A673 (cell line): ENCODE data around the gene PADI6. TPM values are rescaled to one million over a fixed set of nuclear protein-coding genes. Genes with fewer than 3 reads are reported as not detected.

Experiments used
- BruUV-seq: library from RNA; stranded (reverse); fragments of 400-500 nt; replicated peaks from 2 replicates; lab custom pipeline; 2021; lab: Mats Ljungman, UMichigan
- CTCF ChIA-PET: fragments of 300-600 bp; sonication (Branson Sonifier 250); formaldehyde crosslinking; loops from one replicate; lab custom pipeline; 2022; ENCODE audit warnings: antibody characterized with exemption; lab: Charles Lee
- POLR2A ChIA-PET: fragments of 300-600 bp; sonication (Branson Sonifier 250); formaldehyde crosslinking; loops from one replicate; lab custom pipeline; 2022; ENCODE audit warnings: antibody characterized with exemption; ENCODE audit not compliant: low non-redundant PET; lab: Charles Lee
- DNase-seq: peaks from one replicate; pipeline ENCODE4 v3.0.0-alpha.2; 2015; ENCODE audit warnings: low spot score
- H3K27ac ChIP-seq: fragments of 200-600 bp; sonication (generic); 2 replicates; pipeline ENCODE4 v1.5.1; 2016; ENCODE audit warnings: mixed run types, low read depth, mild to moderate bottlenecking, mixed read lengths, antibody characterized with exemption, low read length; ENCODE audit not compliant: poor library complexity, severe bottlenecking
- H3K27me3 ChIP-seq: fragments of 200-600 bp; sonication (generic); replicated peaks from 2 replicates; pipeline ENCODE4 v1.6.1; 2017; ENCODE audit warnings: mixed run types, low read depth, mild to moderate bottlenecking, mixed read lengths, antibody characterized with exemption, low read length; ENCODE audit not compliant: insufficient read depth, poor library complexity
- H3K36me3 ChIP-seq: fragments of 200-600 bp; sonication (generic); 2 replicates; pipeline ENCODE4 v1.6.1; 2016; ENCODE audit warnings: mixed run types, mild to moderate bottlenecking, mixed read lengths, antibody characterized with exemption, low read length; ENCODE audit not compliant: insufficient read depth, poor library complexity, severe bottlenecking
- H3K4me1 ChIP-seq: fragments of 200-600 bp; sonication (generic); 2 replicates; pipeline ENCODE4 v1.6.1; 2017; ENCODE audit warnings: mixed run types, mild to moderate bottlenecking, mixed read lengths, antibody characterized with exemption, low read length; ENCODE audit not compliant: insufficient read depth, poor library complexity, severe bottlenecking
- H3K4me3 ChIP-seq: fragments of 200-600 bp; sonication (generic); 2 replicates; pipeline ENCODE4 v1.5.1; 2016; ENCODE audit warnings: low read depth, mixed run types, mild to moderate bottlenecking, mixed read lengths, low read length; ENCODE audit not compliant: poor library complexity, severe bottlenecking
- H3K9me3 ChIP-seq: fragments of 200-600 bp; sonication (generic); 2 replicates; pipeline ENCODE4 v1.6.1; 2016; ENCODE audit warnings: mixed run types, low read depth, mild to moderate bottlenecking, mixed read lengths, antibody characterized with exemption, low read length; ENCODE audit not compliant: poor library complexity, severe bottlenecking
- EZH2 ChIP-seq: fragments of 200-600 bp; sonication (generic); IDR thresholded peaks from 2 replicates; pipeline ENCODE4 v1.6.1; 2017; ENCODE audit warnings: borderline replicate concordance, low read depth, mild to moderate bottlenecking, mixed read lengths, antibody characterized with exemption, low read length; ENCODE audit not compliant: poor library complexity, severe bottlenecking
- intact Hi-C: fragments of 100-400 bp; cut with micrococcal nuclease; formaldehyde crosslinking; loops from one replicate; pipeline ENCODE4 v1.10.0; 2022; ENCODE audit not compliant: unreplicated experiment
- total RNA-seq: library from RNA; stranded (reverse); gene quantifications from 2 replicates; pipeline ENCODE4 v1.2.3, GENCODE V29; 2021
- TF ChIP-seq, protein P1 (sequence below): fragments of 300-800, 200-600 bp; sonication (generic); conservative IDR thresholded peaks from 2 replicates; pipeline ENCODE4 v1.5.1; 2017; ENCODE audit warnings: low read depth, mild to moderate bottlenecking, antibody characterized with exemption, low read length, moderate library complexity, mixed read lengths

PADI6 gene
- total RNA-seq, 1 experiment from 2014 or later = not detected

DNA sequence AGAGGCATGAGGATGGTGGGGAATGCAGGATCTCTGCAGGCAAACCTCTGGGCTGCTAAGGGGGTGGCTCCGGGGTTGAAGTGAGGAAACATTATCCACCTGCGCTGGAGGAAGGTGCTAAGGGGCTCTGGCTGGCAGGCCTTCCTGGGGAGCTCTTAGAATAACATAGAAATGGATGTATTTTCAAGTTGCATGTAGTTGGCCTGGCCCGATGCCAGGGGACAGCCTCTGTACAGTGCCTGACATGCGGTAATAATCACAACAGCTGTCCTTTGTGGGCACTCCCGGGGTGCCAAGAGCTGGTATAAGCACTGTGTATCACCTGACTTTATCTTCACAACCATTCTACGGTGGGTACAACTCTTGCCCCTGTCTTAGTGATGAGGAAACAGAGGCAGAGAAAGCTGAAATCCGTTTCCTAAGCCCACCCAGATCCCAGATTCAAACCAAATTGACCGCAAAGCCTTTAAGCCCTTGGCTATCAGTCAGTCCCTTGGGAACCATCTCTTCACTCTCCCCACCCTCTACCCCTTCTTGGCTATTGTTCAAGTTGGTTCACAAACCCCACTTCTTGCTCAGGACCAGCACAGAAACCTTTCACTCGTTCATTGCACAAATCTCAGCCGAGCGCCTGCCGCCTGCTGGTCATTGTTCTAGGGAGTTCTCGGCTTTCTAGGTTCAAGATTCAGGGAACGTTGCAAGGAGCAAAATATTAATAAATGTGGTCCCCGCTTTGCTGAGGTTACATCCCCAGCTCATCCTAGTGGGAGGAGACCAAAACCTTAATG is 33.1 kb upstream of the PADI6 start:
- CTCF ChIA-PET = no interaction called here

DNA sequence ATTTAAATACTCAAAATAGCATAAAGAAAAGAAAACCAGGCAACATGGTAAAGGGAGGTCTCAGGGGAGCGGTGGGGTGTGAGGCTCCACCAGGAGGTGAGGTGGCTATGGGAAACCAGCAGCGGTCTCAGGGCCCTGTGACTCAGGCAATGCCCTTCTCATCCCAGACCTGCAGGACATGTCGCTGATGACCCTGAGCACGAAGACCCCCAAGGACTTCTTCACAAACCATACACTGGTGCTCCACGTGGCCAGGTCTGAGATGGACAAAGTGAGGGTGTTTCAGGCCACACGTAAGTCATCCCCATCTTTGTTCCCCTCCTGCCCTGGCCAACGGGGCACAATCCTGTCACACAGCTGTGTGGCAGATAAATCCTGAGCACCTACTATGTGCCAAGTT is 32.5 kb upstream of the PADI6 start:
- Histone ChIP-seq H3K27ac (no peak overlapping the region), H3K36me3 (no peaks in the 10 kb centered on the region), H3K27me3 (no peaks in the 10 kb centered on the region), H3K4me3 (no peak overlapping the region), H3K4me1 (no peaks in the 10 kb centered on the region), H3K9me3 (no peaks in the 10 kb centered on the region)
- ChIA-PET CTCF (no interaction called here), POLR2A (no interaction called here)
- no TSS peak for BruUV-seq
- intact Hi-C loops = no loop called here
- DNase-seq = no peak
- no peak for TF ChIP-seq EZH2
- TF ChIP-seq, protein P1, sequence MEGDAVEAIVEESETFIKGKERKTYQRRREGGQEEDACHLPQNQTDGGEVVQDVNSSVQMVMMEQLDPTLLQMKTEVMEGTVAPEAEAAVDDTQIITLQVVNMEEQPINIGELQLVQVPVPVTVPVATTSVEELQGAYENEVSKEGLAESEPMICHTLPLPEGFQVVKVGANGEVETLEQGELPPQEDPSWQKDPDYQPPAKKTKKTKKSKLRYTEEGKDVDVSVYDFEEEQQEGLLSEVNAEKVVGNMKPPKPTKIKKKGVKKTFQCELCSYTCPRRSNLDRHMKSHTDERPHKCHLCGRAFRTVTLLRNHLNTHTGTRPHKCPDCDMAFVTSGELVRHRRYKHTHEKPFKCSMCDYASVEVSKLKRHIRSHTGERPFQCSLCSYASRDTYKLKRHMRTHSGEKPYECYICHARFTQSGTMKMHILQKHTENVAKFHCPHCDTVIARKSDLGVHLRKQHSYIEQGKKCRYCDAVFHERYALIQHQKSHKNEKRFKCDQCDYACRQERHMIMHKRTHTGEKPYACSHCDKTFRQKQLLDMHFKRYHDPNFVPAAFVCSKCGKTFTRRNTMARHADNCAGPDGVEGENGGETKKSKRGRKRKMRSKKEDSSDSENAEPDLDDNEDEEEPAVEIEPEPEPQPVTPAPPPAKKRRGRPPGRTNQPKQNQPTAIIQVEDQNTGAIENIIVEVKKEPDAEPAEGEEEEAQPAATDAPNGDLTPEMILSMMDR = no peak

More for the DNA sequence above, 33.1 kb upstream of the PADI6 start:
- no peak overlapping the region for H3K4me3 ChIP-seq
- BruUV-seq = no TSS peak
- H3K4me1 ChIP-seq = no peaks in the 10 kb centered on the region
- no peak for DNase-seq
- no peaks in the 10 kb centered on the region for H3K27me3 ChIP-seq
- POLR2A ChIA-PET = no interaction called here
- intact Hi-C loops = no loop called here
- H3K27ac ChIP-seq = no peak overlapping the region
- H3K36me3 ChIP-seq = no peaks in the 10 kb centered on the region
- TF ChIP-seq EZH2 = no peak
- TF ChIP-seq, protein P1 = no peak
- H3K9me3 ChIP-seq = no peaks in the 10 kb centered on the region

DNA sequence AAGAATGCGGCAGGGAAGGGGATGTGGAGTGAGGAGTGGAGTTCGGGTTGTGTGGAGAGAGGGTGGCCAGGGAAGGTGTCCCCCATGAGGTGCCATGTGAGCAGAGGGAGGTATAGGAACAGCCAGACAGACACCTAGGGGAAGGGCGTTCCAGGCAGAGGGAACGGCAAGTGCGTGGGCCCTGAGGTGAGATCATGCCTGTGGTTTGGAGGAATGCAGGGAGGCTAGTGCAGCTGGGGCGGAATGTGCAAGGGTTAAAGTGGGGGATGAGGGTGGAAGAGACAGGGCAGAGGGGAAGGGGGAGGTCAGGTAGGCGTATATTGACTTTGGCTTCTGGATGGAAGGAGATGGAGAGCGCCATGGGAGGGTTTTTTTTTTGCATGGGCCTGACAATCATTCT is 31.6 kb upstream of the PADI6 start:
- Histone ChIP-seq H3K4me3 (no peak overlapping the region), H3K4me1 (no peaks in the 10 kb centered on the region), H3K27me3 (no peaks in the 10 kb centered on the region), H3K36me3 (no peaks in the 10 kb centered on the region), H3K9me3 (no peaks in the 10 kb centered on the region), H3K27ac (no peak overlapping the region)
- TF ChIP-seq EZH2 = no peak
- TF ChIP-seq, protein P1 = no peak
- no peak for DNase-seq
- no TSS peak for BruUV-seq
- ChIA-PET POLR2A (no interaction called here), CTCF (no interaction called here)
- intact Hi-C loops = no loop called here
